HG02763 (cell line): ENCODE measurements around the gene MYOZ2.
"Not testable (repeated sequence)": the region's sequence is repeated elsewhere in the genome, so short reads cannot be mapped to it uniquely, and the experiment has no call there.

Experiments used
- ATAC-seq: cut with Tn5 transposase; IDR thresholded peaks from one replicate; pipeline ENCODE4 v1.9.1; 2021; ENCODE audit warnings: mild to moderate bottlenecking, moderate library complexity; ENCODE audit not compliant: unreplicated experiment

The MYOZ2 gene

GRCh38 chr4:119125931-119126330 lies 9.7 kb upstream of the MYOZ2 start:
- no peak for ATAC-seq

- ATAC-seq, result no peak
Measured at GRCh38 chr4:119128148-119128547, 7.5 kb upstream of the MYOZ2 start.

GRCh38 chr4:119130365-119131065 lies 5.1 kb upstream of the MYOZ2 start:
- no peak for ATAC-seq

GRCh38 chr4:119131164-119131563 lies 4.5 kb upstream of the MYOZ2 start:
- ATAC-seq, result no peak

GRCh38 chr4:119132306-119132705 lies 3.3 kb upstream of the MYOZ2 start:
- no peak for ATAC-seq

- no peak for ATAC-seq
Measured at GRCh38 chr4:119136546-119136945, 914 bp downstream of the MYOZ2 start.

GRCh38 chr4:119138046-119138445 lies 2.4 kb downstream of the MYOZ2 start:
- no peak for ATAC-seq

- ATAC-seq, result no peak
Measured at GRCh38 chr4:119139311-119139710, 3.7 kb downstream of the MYOZ2 start.

GRCh38 chr4:119139822-119140252 lies 4.2 kb downstream of the MYOZ2 start:
- no peak for ATAC-seq

GRCh38 chr4:119141283-119141682 lies 5.7 kb downstream of the MYOZ2 start:
- ATAC-seq, result not testable (repeated sequence)

- no peak for ATAC-seq
Measured at GRCh38 chr4:119142833-119143232, 7.2 kb downstream of the MYOZ2 start.

GRCh38 chr4:119143341-119143740 lies 7.7 kb downstream of the MYOZ2 start:
- ATAC-seq, result not testable (repeated sequence)

- ATAC-seq, result no peak
Measured at GRCh38 chr4:119149110-119149509, 13.5 kb downstream of the MYOZ2 start.

- no peak for ATAC-seq
Measured at GRCh38 chr4:119151161-119151560, 15.5 kb downstream of the MYOZ2 start.

GRCh38 chr4:119152741-119153140 lies 17.1 kb downstream of the MYOZ2 start:
- ATAC-seq, result no peak

GRCh38 chr4:119162174-119162573 lies 26.5 kb downstream of the MYOZ2 start:
- no peak for ATAC-seq

GRCh38 chr4:119165767-119166166 lies 30.1 kb downstream of the MYOZ2 start:
- ATAC-seq, result no peak

GRCh38 chr4:119170195-119170594 lies 34.6 kb downstream of the MYOZ2 start:
- no peak for ATAC-seq

GRCh38 chr4:119172223-119172622 lies 36.6 kb downstream of the MYOZ2 start:
- ATAC-seq, result no peak

- not testable (repeated sequence) for ATAC-seq
Measured at GRCh38 chr4:119173729-119174361, 38.2 kb downstream of the MYOZ2 start.

- ATAC-seq, result no peak
Measured at GRCh38 chr4:119179011-119179410, 43.4 kb downstream of the MYOZ2 start.

GRCh38 chr4:119184128-119184527 lies 48.5 kb downstream of the MYOZ2 start:
- no peak for ATAC-seq

- ATAC-seq, result no peak
Measured at GRCh38 chr4:119189638-119190037, 54.0 kb downstream of the MYOZ2 start.
